Endothelial cell of umbilical vein (primary cell): ENCODE measurements around the gene STXBP5L. TPM values are rescaled to one million over a fixed set of nuclear protein-coding genes. Genes with fewer than 3 reads are reported as not detected.
"Not testable (repeated sequence)": the region's sequence is repeated elsewhere in the genome, so short reads cannot be mapped to it uniquely, and the experiment has no call there.

Source experiments
- BruUV-seq: library from RNA; stranded (reverse); fragments of 400-500 nt; replicated peaks from 2 replicates; lab custom pipeline; 2021; lab: Mats Ljungman, UMichigan
- CTCF ChIA-PET: fragments of 300-600, 350-600 bp; sonication (Branson Sonifier 250); formaldehyde crosslinking; loops from one replicate; lab custom pipeline; 2021; ENCODE audit warnings: antibody characterized with exemption, inconsistent platforms; lab: Charles Lee
- POLR2A ChIA-PET: fragments of 300-600, 350-600 bp; sonication (Branson Sonifier 250); formaldehyde crosslinking; loops from one replicate; lab custom pipeline; 2021; ENCODE audit warnings: antibody characterized with exemption, inconsistent platforms; lab: Charles Lee
- DNase-seq: peaks from one replicate; pipeline ENCODE4 v3.0.0-alpha.2; 2011; ENCODE audit warnings: low read depth, low spot score
- FAIRE-seq: peaks from 2 replicates; lab custom pipeline; 2011; peaks lifted over from hg19 to GRCh38; lab: Jason Lieb, UNC
- H2AFZ ChIP-seq: 2 replicates; pipeline ENCODE4 v1.6.0; 2012; ENCODE audit warnings: low read depth, low read length, control low read depth, inconsistent platforms
- H3K27ac ChIP-seq: 2 replicates; pipeline ENCODE4 v1.5.1; 2011; ENCODE audit warnings: low read depth, mild to moderate bottlenecking, control low read depth, low read length, moderate library complexity; ENCODE audit not compliant: insufficient read depth
- H3K27me3 ChIP-seq, 2 experiments: 2 replicates each; pipeline versions ENCODE4 v1.6.0 to v1.6.1; 2011; ENCODE audit warnings: low read length in 2 of 2, mixed read lengths in 1 of 2; ENCODE audit not compliant: control insufficient read depth in 2 of 2, insufficient read depth in 2 of 2
- H3K36me3 ChIP-seq, 2 experiments: 2 replicates in 1 of 2; 3 replicates in 1 of 2; pipeline ENCODE4 v1.5.1; 2011; ENCODE audit warnings: low read length in 2 of 2, mild to moderate bottlenecking in 1 of 2, moderate library complexity in 1 of 2; ENCODE audit not compliant: control insufficient read depth in 2 of 2, insufficient read depth in 2 of 2; ENCODE audit errors: extremely low read depth in 1 of 2
- H3K4me1 ChIP-seq: 3 replicates; pipeline ENCODE4 v1.5.1; 2011; ENCODE audit warnings: mild to moderate bottlenecking, low read length; ENCODE audit not compliant: control insufficient read depth, insufficient read depth; ENCODE audit errors: extremely low read depth
- H3K4me2 ChIP-seq: 2 replicates; pipeline ENCODE4 v1.6.1; 2011; ENCODE audit warnings: low read length, control low read depth, mixed read lengths; ENCODE audit not compliant: insufficient read depth
- H3K4me3 ChIP-seq, 3 experiments: fragments of 200-600 bp in 1 of 3; sonication (generic), shearing (Covaris generic) in 1 of 3; replicated peaks in 1 of 3; 2 replicates each; pipeline ENCODE4 v1.5.1; 2011 to 2016; ENCODE audit warnings: control low read depth in 3 of 3, low read length in 3 of 3, mild to moderate bottlenecking in 2 of 3, inconsistent platforms in 1 of 3, low read depth in 1 of 3, moderate library complexity in 1 of 3; ENCODE audit not compliant: insufficient read depth in 1 of 3
- H3K79me2 ChIP-seq: 2 replicates; pipeline ENCODE4 v1.6.0; 2012; ENCODE audit warnings: low read length, inconsistent platforms; ENCODE audit not compliant: control insufficient read depth, insufficient read depth
- H3K9ac ChIP-seq: replicated peaks from 2 replicates; pipeline ENCODE3; 2011; ENCODE audit warnings: low read length, control low read depth; ENCODE audit not compliant: insufficient read depth; ENCODE audit errors: extremely low read depth
- H3K9me1 ChIP-seq: replicated peaks from 3 replicates; pipeline ENCODE4 v1.6.0; 2011; ENCODE audit warnings: mild to moderate bottlenecking, low read length; ENCODE audit not compliant: control insufficient read depth, insufficient read depth; ENCODE audit errors: extremely low read depth
- H3K9me3 ChIP-seq: replicated peaks from 2 replicates; pipeline ENCODE4 v1.5.1; 2012; ENCODE audit warnings: low read length, inconsistent platforms; ENCODE audit not compliant: control insufficient read depth, insufficient read depth
- H4K20me1 ChIP-seq: replicated peaks from 2 replicates; pipeline ENCODE3; 2011; ENCODE audit warnings: mild to moderate bottlenecking, low read length; ENCODE audit not compliant: control insufficient read depth, insufficient read depth; ENCODE audit errors: extremely low read depth
- GATA2 ChIP-seq: IDR thresholded peaks from 2 replicates; pipeline ENCODE4 v1.7.0; 2011; ENCODE audit warnings: low read depth, mild to moderate bottlenecking, moderate library complexity, mixed read lengths, low read length; ENCODE audit not compliant: insufficient read length, insufficient read depth
- POLR2AphosphoS5 ChIP-seq: IDR thresholded peaks from 2 replicates; pipeline ENCODE4 v1.6.1; 2012; ENCODE audit warnings: low read depth, mild to moderate bottlenecking, control low read depth, low read length, moderate library complexity; ENCODE audit not compliant: insufficient read depth
- dilution Hi-C: fragments of 300-500 bp; cut with MboI; formaldehyde crosslinking; loops from one replicate; pipeline ENCODE4 v1.15.0; 2019; ENCODE audit warnings: low sequenced_read_pairs; ENCODE audit not compliant: extremely low pct_ligation_motif_present
- intact Hi-C: fragments of 100-400 bp; cut with micrococcal nuclease; formaldehyde crosslinking; loops from one replicate; pipeline ENCODE4 v1.10.0; 2022
- polyA plus RNA-seq, 4 experiments: library from polyadenylated mRNA; depleted of rRNA in 3 of 4; stranded (reverse) in 3 of 4; unstranded in 1 of 4; fragments of >200 nt; gene quantifications; 2 replicates each; pipeline versions ENCODE4 v1.2.1 to v1.2.3, GENCODE V29; 2011 to 2012; ENCODE audit warnings: missing spikeins in 1 of 4
- total RNA-seq: library from RNA; stranded (reverse); gene quantifications from 2 replicates; pipeline ENCODE4 v1.2.3, GENCODE V29; 2021

Gene STXBP5L
- total and polyA plus RNA-seq, 2 donors (not counting 3 experiments of a cell fraction or from before 2014, with no cell fraction given): not detected

GRCh38 chr3:121096953-121097352 is 188.9 kb downstream of the STXBP5L start:
- H3K4me2 ChIP-seq: no peak overlapping the region
- no peak overlapping the region for H3K27ac ChIP-seq
- dilution Hi-C loops: no loop called here
- H3K4me1 ChIP-seq: no peaks in the 10 kb centered on the region
- no peak for FAIRE-seq
- H3K9me1 ChIP-seq: no peaks in the 10 kb centered on the region
- H2AFZ ChIP-seq: no peak overlapping the region
- TF ChIP-seq GATA2: no peak
- TF ChIP-seq POLR2AphosphoS5: no peak
- H4K20me1 ChIP-seq: no peaks in the 10 kb centered on the region
- no peak overlapping the region for H3K9ac ChIP-seq
- ChIA-PET POLR2A (no interaction called here), CTCF (no interaction called here)
- H3K36me3 ChIP-seq: no peaks in the 10 kb centered on the region
- intact Hi-C loops: no loop called here
- BruUV-seq: no TSS peak
- no peaks in the 10 kb centered on the region for H3K9me3 ChIP-seq
- H3K4me3 ChIP-seq: no peak overlapping the region
- H3K27me3 ChIP-seq: no peaks in the 10 kb centered on the region
- no peaks in the 10 kb centered on the region for H3K79me2 ChIP-seq
- no peak for DNase-seq

DNA sequence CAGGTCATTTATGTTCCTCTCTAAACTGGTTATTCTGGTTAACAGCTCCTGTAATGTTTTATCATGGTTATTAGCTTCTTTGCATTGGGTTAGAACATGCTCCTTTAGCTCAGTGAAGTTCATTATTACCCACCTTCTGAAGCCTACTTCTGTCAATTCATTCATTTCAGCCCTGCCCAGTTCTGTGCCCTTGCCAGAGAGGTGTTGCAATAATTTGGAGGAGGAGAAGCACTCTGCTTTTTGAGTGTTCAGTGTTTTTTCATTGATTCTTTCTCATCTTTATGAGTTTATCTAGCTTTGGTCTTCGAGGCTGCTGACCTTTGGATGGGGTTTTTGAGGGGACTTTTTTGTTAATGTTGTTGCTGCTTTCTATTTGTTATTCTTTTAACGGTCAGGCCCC is 203.1 kb downstream of the STXBP5L start:
- H4K20me1 ChIP-seq, BruUV-seq, H3K4me3 ChIP-seq, FAIRE-seq, H3K79me2 ChIP-seq, H3K9me1 ChIP-seq, H3K9me3 ChIP-seq, intact Hi-C loops, DNase-seq, H2AFZ ChIP-seq, H3K4me1 ChIP-seq, H3K27me3 ChIP-seq, H3K9ac ChIP-seq, POLR2A ChIA-PET, H3K27ac ChIP-seq, H3K4me2 ChIP-seq, H3K36me3 ChIP-seq, dilution Hi-C loops: not testable (repeated sequence)
- CTCF ChIA-PET: interaction anchor here (1.3 kb wide), 1 partner anchor 13 kb away, joined by 3 read pairs; no protein-coding TSS in a partner anchor
